Measurements from ENCODE around the gene GPR68.

GRCh38 chr14:91232603-91233002 lies 11.9 kb downstream of the GPR68 start:
- TF ChIP-seq CTCF (IDR thresholded peaks at IDR 0.05) (no peak), POLR2A (IDR thresholded peaks at IDR 0.05) (no peak), POLR2AphosphoS5 (IDR thresholded peaks at IDR 0.05; ENCODE audit: insufficient read depth in 1 of 2, low read depth in 1 of 2) (no peak)

Measured in vagina (tissue), 2 donors.